Activated effector memory CD4-positive, alpha-beta T cell treated with Interleukin-2 at 50 U/mL for 16 hours (primary cell): ENCODE measurements around the gene TBC1D22A.
"Not testable (repeated sequence)": the region's sequence is repeated elsewhere in the genome, so short reads cannot be mapped to it uniquely, and the experiment has no call there.

Experiments
- DNase-seq: peaks from one replicate; pipeline ENCODE4 v3.0.0-alpha.2; 2020

TBC1D22A gene

GRCh38 chr22:46774980-46775849 lies 12.8 kb downstream of the TBC1D22A start:
- DNase-seq, result no peak

- DNase-seq, result no peak
Measured at GRCh38 chr22:46775850-46776826, 13.7 kb downstream of the TBC1D22A start.

GRCh38 chr22:46776876-46777608 lies 14.6 kb downstream of the TBC1D22A start:
- DNase-seq, result no peak

- DNase-seq, result peak; percentile 28
Measured at GRCh38 chr22:46777609-46777970, 15.1 kb downstream of the TBC1D22A start.

GRCh38 chr22:46779023-46779422 lies 16.6 kb downstream of the TBC1D22A start:
- DNase-seq, result no peak

- DNase-seq, result no peak
Measured at GRCh38 chr22:46779651-46780050, 17.2 kb downstream of the TBC1D22A start.

GRCh38 chr22:46780453-46780852 lies 18.0 kb downstream of the TBC1D22A start:
- DNase-seq, result no peak

- no peak for DNase-seq
Measured at GRCh38 chr22:46781291-46781690, 18.8 kb downstream of the TBC1D22A start.

- not testable (repeated sequence) for DNase-seq
Measured at GRCh38 chr22:46782200-46782599, 19.8 kb downstream of the TBC1D22A start.

GRCh38 chr22:46783721-46784120 lies 21.3 kb downstream of the TBC1D22A start:
- no peak for DNase-seq

GRCh38 chr22:46788441-46789172 lies 26.2 kb downstream of the TBC1D22A start:
- no peak for DNase-seq

- no peak for DNase-seq
Measured at GRCh38 chr22:46789992-46790391, 27.5 kb downstream of the TBC1D22A start.

GRCh38 chr22:46791201-46791731 lies 28.8 kb downstream of the TBC1D22A start:
- DNase-seq, result peak; percentile 77

GRCh38 chr22:46792061-46792796 lies 29.8 kb downstream of the TBC1D22A start:
- DNase-seq, result no peak

- no peak for DNase-seq
Measured at GRCh38 chr22:46792841-46793261, 30.4 kb downstream of the TBC1D22A start.

- DNase-seq, result no peak
Measured at GRCh38 chr22:46793497-46793896, 31.0 kb downstream of the TBC1D22A start.

GRCh38 chr22:46794067-46794466 lies 31.6 kb downstream of the TBC1D22A start:
- DNase-seq, result no peak

GRCh38 chr22:46794491-46794890 lies 32.0 kb downstream of the TBC1D22A start:
- no peak for DNase-seq

GRCh38 chr22:46795140-46795539 lies 32.7 kb downstream of the TBC1D22A start:
- no peak for DNase-seq

- no peak for DNase-seq
Measured at GRCh38 chr22:46795845-46796565, 33.6 kb downstream of the TBC1D22A start.
